ENCODE measurements around the gene MOGAT2. TPM values are rescaled to one million over a fixed set of nuclear protein-coding genes. Genes with fewer than 3 reads are reported as not detected.

Gene MOGAT2
- total and polyA plus RNA-seq, 2 donors (not counting 1 experiment from before 2014, with no cell fraction given): not detected

DNA sequence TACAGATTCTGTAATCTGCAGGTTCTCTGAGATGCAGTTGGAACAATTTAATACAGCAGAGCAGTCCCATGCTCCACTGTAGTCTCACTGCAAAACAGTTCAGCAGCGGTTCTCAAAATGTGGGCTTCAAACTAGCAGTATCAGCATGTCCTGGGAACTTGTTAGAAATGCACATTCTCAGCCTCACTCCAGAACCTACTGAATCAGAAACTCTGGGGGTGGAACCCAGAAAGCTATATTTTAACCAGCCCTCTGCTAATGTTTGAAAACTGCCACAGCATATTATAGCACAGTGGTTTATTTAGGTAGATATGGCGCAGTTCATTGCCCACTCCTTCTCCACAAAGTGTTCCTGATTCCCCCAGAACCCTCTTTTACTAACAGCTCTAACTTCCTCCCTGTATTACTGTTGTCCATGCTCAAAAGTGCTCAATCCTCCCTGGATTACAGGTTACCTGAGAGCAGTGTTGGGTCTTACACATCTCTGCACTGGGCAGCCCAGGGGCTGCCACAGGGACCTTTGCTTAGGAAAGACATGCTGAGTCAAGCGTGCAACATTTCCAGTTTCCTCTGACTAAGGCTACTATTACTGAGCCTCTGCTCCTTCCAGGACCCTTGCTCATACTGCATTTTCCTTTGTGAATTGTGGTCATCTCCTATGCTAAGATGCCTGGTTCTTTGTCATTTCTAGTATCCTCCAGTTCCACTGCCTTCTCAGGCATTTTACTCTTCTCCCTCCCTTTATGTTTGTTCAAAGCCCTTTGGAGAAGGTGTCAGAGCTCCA lies 43.3 kb downstream of the MOGAT2 start:
- Histone ChIP-seq H3K4me3 (replicated peaks in 1 of 4; ENCODE audit: control extremely low read depth in 1 of 4, insufficient read depth in 1 of 4, low read depth in 3 of 4, low read length in 4 of 4) (no peak overlapping the region), H4K20me1 (ENCODE audit: control insufficient read depth, extremely low read depth, insufficient read depth, low read length) (no peaks in the 10 kb centered on the region), H3K9ac (ENCODE audit: insufficient read depth, low read length) (no peak overlapping the region), H3K27ac (ENCODE audit: insufficient read depth, low read length) (no peak overlapping the region), H2AFZ (ENCODE audit: low read length) (no peak overlapping the region), H3K4me2 (ENCODE audit: extremely low read depth, insufficient read depth, low read length) (no peak overlapping the region), H3K36me3 (ENCODE audit: control insufficient read depth, insufficient read depth, low read length) (no peaks in the 10 kb centered on the region), H3K79me2 (ENCODE audit: control insufficient read depth, insufficient read depth, low read length) (no peaks in the 10 kb centered on the region), H3K4me1 (ENCODE audit: control insufficient read depth, extremely low read depth, insufficient read depth, low read length) (no peaks in the 10 kb centered on the region), H3K27me3 (ENCODE audit: control insufficient read depth, insufficient read depth, low read length) (peaks cover 6% of the 10 kb centered on the region), H3K9me3 (ENCODE audit: control insufficient read depth, insufficient read depth, low read depth, low read length) (no peaks in the 10 kb centered on the region)
- DNase-seq (ENCODE audit: low read depth in 2 of 2): peak; percentile 46 to 59
- TF ChIP-seq EZH2 (IDR thresholded peaks at IDR 0.05; ENCODE audit: low read length, missing control alignments): no peak

GRCh38 chr11:75762158-75762557 lies 44.5 kb downstream of the MOGAT2 start:
- Histone ChIP-seq H3K4me2 (ENCODE audit: extremely low read depth, insufficient read depth, low read length) (no peak overlapping the region), H3K4me1 (ENCODE audit: control insufficient read depth, extremely low read depth, insufficient read depth, low read length) (no peaks in the 10 kb centered on the region), H3K4me3 (replicated peaks in 1 of 4; ENCODE audit: control extremely low read depth in 1 of 4, insufficient read depth in 1 of 4, low read depth in 3 of 4, low read length in 4 of 4) (no peak overlapping the region), H4K20me1 (ENCODE audit: control insufficient read depth, extremely low read depth, insufficient read depth, low read length) (no peaks in the 10 kb centered on the region), H3K27me3 (ENCODE audit: control insufficient read depth, insufficient read depth, low read length) (peaks cover 8% of the 10 kb centered on the region), H3K9ac (ENCODE audit: insufficient read depth, low read length) (no peak overlapping the region), H2AFZ (ENCODE audit: low read length) (no peak overlapping the region), H3K36me3 (ENCODE audit: control insufficient read depth, insufficient read depth, low read length) (no peaks in the 10 kb centered on the region), H3K27ac (ENCODE audit: insufficient read depth, low read length) (no peak overlapping the region), H3K9me3 (ENCODE audit: control insufficient read depth, insufficient read depth, low read depth, low read length) (no peaks in the 10 kb centered on the region), H3K79me2 (ENCODE audit: control insufficient read depth, insufficient read depth, low read length) (no peaks in the 10 kb centered on the region)
- TF ChIP-seq, protein P1, sequence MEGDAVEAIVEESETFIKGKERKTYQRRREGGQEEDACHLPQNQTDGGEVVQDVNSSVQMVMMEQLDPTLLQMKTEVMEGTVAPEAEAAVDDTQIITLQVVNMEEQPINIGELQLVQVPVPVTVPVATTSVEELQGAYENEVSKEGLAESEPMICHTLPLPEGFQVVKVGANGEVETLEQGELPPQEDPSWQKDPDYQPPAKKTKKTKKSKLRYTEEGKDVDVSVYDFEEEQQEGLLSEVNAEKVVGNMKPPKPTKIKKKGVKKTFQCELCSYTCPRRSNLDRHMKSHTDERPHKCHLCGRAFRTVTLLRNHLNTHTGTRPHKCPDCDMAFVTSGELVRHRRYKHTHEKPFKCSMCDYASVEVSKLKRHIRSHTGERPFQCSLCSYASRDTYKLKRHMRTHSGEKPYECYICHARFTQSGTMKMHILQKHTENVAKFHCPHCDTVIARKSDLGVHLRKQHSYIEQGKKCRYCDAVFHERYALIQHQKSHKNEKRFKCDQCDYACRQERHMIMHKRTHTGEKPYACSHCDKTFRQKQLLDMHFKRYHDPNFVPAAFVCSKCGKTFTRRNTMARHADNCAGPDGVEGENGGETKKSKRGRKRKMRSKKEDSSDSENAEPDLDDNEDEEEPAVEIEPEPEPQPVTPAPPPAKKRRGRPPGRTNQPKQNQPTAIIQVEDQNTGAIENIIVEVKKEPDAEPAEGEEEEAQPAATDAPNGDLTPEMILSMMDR (conservative IDR thresholded peaks at IDR 0.05 in 1 of 2, IDR thresholded peaks at IDR 0.05 in 1 of 2; ENCODE audit: low read depth in 1 of 2, low read length in 2 of 2): no peak
- no peak for TF ChIP-seq EZH2 (IDR thresholded peaks at IDR 0.05; ENCODE audit: low read length, missing control alignments)
- no peak for DNase-seq (ENCODE audit: low read depth in 2 of 2)

- Histone ChIP-seq H3K9ac (ENCODE audit: insufficient read depth, low read length) (no peak overlapping the region), H3K9me3 (ENCODE audit: control insufficient read depth, insufficient read depth, low read depth, low read length) (no peaks in the 10 kb centered on the region), H2AFZ (ENCODE audit: low read length) (no peak overlapping the region), H3K27me3 (ENCODE audit: control insufficient read depth, insufficient read depth, low read length) (peaks cover 10% of the 10 kb centered on the region), H3K4me1 (ENCODE audit: control insufficient read depth, extremely low read depth, insufficient read depth, low read length) (no peaks in the 10 kb centered on the region), H3K27ac (ENCODE audit: insufficient read depth, low read length) (no peak overlapping the region), H3K36me3 (ENCODE audit: control insufficient read depth, insufficient read depth, low read length) (no peaks in the 10 kb centered on the region), H4K20me1 (ENCODE audit: control insufficient read depth, extremely low read depth, insufficient read depth, low read length) (no peaks in the 10 kb centered on the region), H3K79me2 (ENCODE audit: control insufficient read depth, insufficient read depth, low read length) (no peaks in the 10 kb centered on the region), H3K4me2 (ENCODE audit: extremely low read depth, insufficient read depth, low read length) (no peak overlapping the region), H3K4me3 (replicated peaks in 1 of 4; ENCODE audit: control extremely low read depth in 1 of 4, insufficient read depth in 1 of 4, low read depth in 3 of 4, low read length in 4 of 4) (no peak overlapping the region)
- no peak for TF ChIP-seq EZH2 (IDR thresholded peaks at IDR 0.05; ENCODE audit: low read length, missing control alignments)
- TF ChIP-seq, protein P1 (conservative IDR thresholded peaks at IDR 0.05 in 1 of 2, IDR thresholded peaks at IDR 0.05 in 1 of 2; ENCODE audit: low read depth in 1 of 2, low read length in 2 of 2): no peak
- peak in 1 of 2 donors; percentile 79 for DNase-seq (ENCODE audit: low read depth in 2 of 2)
These were observed 45.2 kb downstream of the MOGAT2 start for GRCh38 chr11:75762885-75763284.

All from fibroblast of lung (primary cell).